Muscle of leg (tissue), 11 donors: ENCODE results near the gene SLC25A38. TPM values are rescaled to one million over a fixed set of nuclear protein-coding genes. Genes with fewer than 3 reads are reported as not detected.

Source experiments
- DNase-seq: peaks from one replicate; pipeline ENCODE4 v3.0.0; 2013
- H3K27ac ChIP-seq: one replicate; pipeline ENCODE4 v1.5.1; 2013; ENCODE audit warnings: mild to moderate bottlenecking, low read length, control low read depth
- H3K27me3 ChIP-seq: one replicate; pipeline ENCODE4 v1.6.1; 2013; ENCODE audit warnings: low read length; ENCODE audit not compliant: control insufficient read depth, insufficient read depth
- H3K36me3 ChIP-seq: one replicate; pipeline ENCODE4 v1.6.1; 2013; ENCODE audit warnings: low read length; ENCODE audit not compliant: control insufficient read depth, insufficient read depth
- H3K4me1 ChIP-seq: one replicate; pipeline ENCODE4 v1.6.1; 2013; ENCODE audit warnings: low read length; ENCODE audit not compliant: control insufficient read depth, insufficient read depth
- H3K4me3 ChIP-seq: one replicate; pipeline ENCODE4 v1.5.1; 2013; ENCODE audit warnings: low read length, control low read depth
- H3K9me3 ChIP-seq: replicated peaks from 2 replicates; pipeline ENCODE4 v1.6.1; 2013; ENCODE audit warnings: low read depth, low read length; ENCODE audit not compliant: control insufficient read depth
- WGBS: methylation state at CpG from one replicate; pipeline ENCODE4 v1.1.5; 2013; ENCODE audit warnings: missing lambda C conversion rate; ENCODE audit not compliant: insufficient coverage; 5-methylcytosine and 5-hydroxymethylcytosine counted together
- polyA plus RNA-seq, 8 donors: library from polyadenylated mRNA; unstranded; fragments of 120-200 nt; gene quantifications; one replicate each; pipeline versions ENCODE4 v1.2.1 to v1.2.3, GENCODE V29; 2013; ENCODE audit warnings: inconsistent platforms in 1 of 8, low replicate concordance in 1 of 8; ENCODE audit not compliant: insufficient read length in 8 of 8, insufficient read depth in 1 of 8
- total RNA-seq: library from RNA; stranded (reverse); fragments of 120-200 nt; gene quantifications from one replicate; pipeline ENCODE4 v1.2.4, GENCODE V29; 2013

SLC25A38 gene
- total and polyA plus RNA-seq, 9 donors, result 12.6 to 19.4 (median 16.2) TPM

- Histone ChIP-seq H3K9me3 (no peaks in the 10 kb centered on the region), H3K36me3 (peaks cover 33% of the 10 kb centered on the region), H3K27me3 (no peaks in the 10 kb centered on the region), H3K27ac (peak within 1 kb of the TSS; percentile 92), H3K4me1 (peaks cover 10% of the 10 kb centered on the region), H3K4me3 (peak within 1 kb of the TSS; percentile 75)
- DNase-seq, result peak; percentile 99
- under 1% methylated on average over 63 of the region's 63 CpGs for WGBS
Observed at GRCh38 chr3:39406368-39407258, 23.4 kb downstream of the SLC25A38 start, which contains the start of gene RPSA. RPSA (plus strand) TSS chr3:39406720; CDS start chr3:39407654, 934 bp downstream.

- H3K27ac ChIP-seq, result peak overlapping the region; percentile 92
- H3K4me3 ChIP-seq, result peak overlapping the region; percentile 75
- peaks cover 39% of the 10 kb centered on the region for H3K36me3 ChIP-seq
- DNase-seq, result no peak
- no peaks in the 10 kb centered on the region for H3K9me3 ChIP-seq
- no CpG with 5 or more reads among the region's 9 CpGs for WGBS
- H3K4me1 ChIP-seq, result peaks cover 10% of the 10 kb centered on the region
- H3K27me3 ChIP-seq, result no peaks in the 10 kb centered on the region
Observed at GRCh38 chr3:39407259-39407629, 24.1 kb downstream of the SLC25A38 start.

GRCh38 chr3:39407773-39408492 lies 24.8 kb downstream of the SLC25A38 start:
- no peak for DNase-seq
- H3K4me1 ChIP-seq, result peaks cover 10% of the 10 kb centered on the region
- no peaks in the 10 kb centered on the region for H3K9me3 ChIP-seq
- 100% methylated on average over 2 of the region's 6 CpGs for WGBS
- peaks cover 42% of the 10 kb centered on the region for H3K36me3 ChIP-seq
- H3K27ac ChIP-seq, result no peak overlapping the region
- peak overlapping the region; percentile 75 for H3K4me3 ChIP-seq
- no peaks in the 10 kb centered on the region for H3K27me3 ChIP-seq

- no peaks in the 10 kb centered on the region for H3K27me3 ChIP-seq
- H3K36me3 ChIP-seq, result peaks cover 50% of the 10 kb centered on the region
- no peak for DNase-seq
- no peak overlapping the region for H3K27ac ChIP-seq
- no peak overlapping the region for H3K4me3 ChIP-seq
- no peaks in the 10 kb centered on the region for H3K9me3 ChIP-seq
- peaks cover 10% of the 10 kb centered on the region for H3K4me1 ChIP-seq
- 60% methylated on average over 1 of the region's 21 CpGs for WGBS
Observed at GRCh38 chr3:39408493-39409372, 25.6 kb downstream of the SLC25A38 start.

GRCh38 chr3:39409514-39410136 lies 26.5 kb downstream of the SLC25A38 start:
- Histone ChIP-seq H3K4me1 (peaks cover 10% of the 10 kb centered on the region), H3K27me3 (no peaks in the 10 kb centered on the region), H3K36me3 (peaks cover 58% of the 10 kb centered on the region), H3K27ac (no peak overlapping the region), H3K4me3 (no peak overlapping the region), H3K9me3 (no peaks in the 10 kb centered on the region)
- DNase-seq, result no peak
- WGBS, result 82% methylated on average over 7 of the region's 7 CpGs

- no peaks in the 10 kb centered on the region for H3K27me3 ChIP-seq
- DNase-seq, result no peak
- no peak overlapping the region for H3K4me3 ChIP-seq
- no peak overlapping the region for H3K27ac ChIP-seq
- H3K36me3 ChIP-seq, result peaks cover 60% of the 10 kb centered on the region
- WGBS, result 94% methylated on average over 3 of the region's 7 CpGs
- no peaks in the 10 kb centered on the region for H3K9me3 ChIP-seq
- peaks cover 10% of the 10 kb centered on the region for H3K4me1 ChIP-seq
Observed at GRCh38 chr3:39410893-39411292, 27.7 kb downstream of the SLC25A38 start.

GRCh38 chr3:39412668-39413260 lies 29.6 kb downstream of the SLC25A38 start:
- Histone ChIP-seq H3K27me3 (no peaks in the 10 kb centered on the region), H3K4me3 (no peak overlapping the region), H3K36me3 (peaks cover 61% of the 10 kb centered on the region), H3K27ac (no peak overlapping the region), H3K9me3 (no peaks in the 10 kb centered on the region), H3K4me1 (peaks cover 8% of the 10 kb centered on the region)
- no peak for DNase-seq
- WGBS, result 95% methylated on average over 5 of the region's 9 CpGs

GRCh38 chr3:39413691-39414420 lies 30.7 kb downstream of the SLC25A38 start:
- Histone ChIP-seq H3K27me3 (no peaks in the 10 kb centered on the region), H3K4me3 (no peak overlapping the region), H3K27ac (no peak overlapping the region), H3K4me1 (peaks cover 6% of the 10 kb centered on the region), H3K9me3 (no peaks in the 10 kb centered on the region), H3K36me3 (peaks cover 53% of the 10 kb centered on the region)
- 79% methylated on average over 6 of the region's 6 CpGs for WGBS
- DNase-seq, result no peak
